GM19463 (cell line): ENCODE data around the gene GSTM3.
"Not testable (repeated sequence)": the region's sequence is repeated elsewhere in the genome, so short reads cannot be mapped to it uniquely, and the experiment has no call there.

Experiments
- ATAC-seq: cut with Tn5 transposase; IDR thresholded peaks from one replicate; pipeline ENCODE4 v1.9.1; 2021; ENCODE audit warnings: mild to moderate bottlenecking, moderate library complexity; ENCODE audit not compliant: unreplicated experiment

The GSTM3 gene

DNA sequence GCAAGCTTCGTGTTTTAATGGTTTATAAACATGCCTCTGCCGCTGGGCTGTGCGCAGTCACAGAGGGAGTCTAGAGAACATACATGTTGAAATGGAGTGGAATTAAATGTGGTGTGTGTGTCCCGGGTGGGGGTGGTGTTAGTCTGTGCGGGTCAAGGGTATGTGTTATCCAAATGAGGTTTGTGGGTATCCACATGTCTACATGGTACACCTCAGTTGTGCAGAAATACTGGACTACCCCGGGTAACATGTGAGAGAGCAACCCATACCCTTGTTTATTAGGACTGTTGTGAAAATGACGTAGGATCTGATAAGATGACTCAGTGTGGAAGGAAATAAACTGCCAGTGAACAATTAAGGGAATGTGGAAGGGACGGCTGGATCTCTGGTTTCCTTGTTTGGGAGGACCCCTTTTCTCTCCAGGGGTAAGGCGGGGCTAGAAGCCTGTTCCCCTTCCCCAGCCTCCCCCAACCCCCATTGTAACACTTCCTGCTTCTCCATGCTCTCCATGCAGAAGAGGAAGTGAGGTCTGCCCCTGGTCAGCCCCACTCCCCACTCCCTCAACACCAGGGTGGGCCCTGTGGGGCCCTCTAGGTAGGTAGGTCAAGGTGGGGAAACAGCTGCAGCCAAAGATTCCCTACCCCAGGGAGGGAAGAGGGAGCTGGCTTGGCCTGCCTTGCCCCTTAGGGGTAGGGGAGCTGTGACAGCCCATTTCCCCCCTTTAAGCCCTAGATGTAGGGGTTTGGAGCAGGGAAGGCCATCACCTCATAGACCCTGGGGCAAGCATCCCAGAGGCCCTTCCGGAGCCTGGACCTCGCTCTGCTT is 22.2 kb upstream of the GSTM3 start:
- ATAC-seq = no peak

DNA sequence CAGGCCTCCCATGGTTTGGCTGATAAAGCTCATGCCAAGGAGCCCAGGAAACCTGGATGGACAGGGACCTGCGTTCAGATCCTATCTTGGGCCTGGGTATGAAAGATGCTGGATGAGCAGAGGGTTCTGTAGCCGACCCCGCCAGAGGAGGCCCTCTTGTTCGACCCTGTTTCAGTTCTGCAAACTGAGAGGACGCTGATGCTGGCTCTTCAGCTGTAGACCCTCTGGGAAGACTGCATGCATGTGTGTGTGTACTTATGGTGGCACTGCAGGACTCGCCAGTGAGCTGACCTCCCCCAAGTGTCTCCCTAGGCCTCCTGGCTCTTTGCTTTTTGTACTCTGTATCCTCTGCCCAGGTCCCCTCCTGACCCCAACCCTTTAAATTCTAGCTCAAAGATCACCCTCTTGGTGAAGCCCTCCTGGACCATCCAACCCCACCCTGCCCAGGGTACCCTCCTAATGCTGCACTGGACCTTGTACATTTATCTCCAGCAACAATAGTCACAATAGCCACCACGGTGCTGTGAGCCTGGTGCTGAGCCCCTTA is 21.3 kb upstream of the GSTM3 start:
- no peak for ATAC-seq

DNA sequence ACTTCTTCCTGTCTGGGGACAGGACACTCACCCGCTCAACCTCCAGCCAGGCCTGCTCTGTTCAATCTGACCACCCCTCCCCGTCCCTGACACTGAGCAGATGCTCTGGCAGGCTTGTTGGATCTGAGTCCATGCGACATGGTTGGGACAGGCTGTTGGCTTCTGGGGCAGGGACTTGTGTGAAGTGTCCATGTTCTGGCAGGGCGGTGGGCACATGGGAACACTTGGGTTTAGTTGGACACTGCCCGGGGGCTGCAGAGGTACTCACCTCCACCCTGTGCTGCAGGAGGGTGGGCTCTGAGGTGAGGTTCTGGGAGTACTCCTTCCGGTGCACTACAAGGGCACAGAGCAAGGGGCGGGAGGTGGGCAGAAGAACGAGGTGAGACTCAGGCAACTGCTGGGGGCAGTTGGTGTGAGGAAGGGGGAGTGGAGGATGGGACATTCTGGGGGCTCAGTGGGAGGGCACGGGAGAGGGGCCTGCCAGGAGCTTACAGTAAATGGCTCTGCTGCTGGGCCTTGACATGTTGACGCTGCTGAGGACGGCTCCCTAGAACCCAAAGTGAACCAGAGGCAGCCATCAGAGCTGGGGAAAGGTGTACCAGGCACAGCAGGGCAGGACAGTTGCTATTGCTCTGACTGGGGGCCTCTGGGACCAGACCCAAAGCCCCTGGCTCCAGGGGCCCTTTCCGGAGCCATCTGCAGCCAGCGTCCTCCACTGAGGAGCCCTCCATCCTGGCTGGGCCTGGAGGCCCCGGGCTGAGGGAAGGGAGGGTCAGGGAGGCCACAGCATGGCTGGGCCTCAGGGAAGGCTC is 20.6 kb upstream of the GSTM3 start:
- ATAC-seq = no peak

DNA sequence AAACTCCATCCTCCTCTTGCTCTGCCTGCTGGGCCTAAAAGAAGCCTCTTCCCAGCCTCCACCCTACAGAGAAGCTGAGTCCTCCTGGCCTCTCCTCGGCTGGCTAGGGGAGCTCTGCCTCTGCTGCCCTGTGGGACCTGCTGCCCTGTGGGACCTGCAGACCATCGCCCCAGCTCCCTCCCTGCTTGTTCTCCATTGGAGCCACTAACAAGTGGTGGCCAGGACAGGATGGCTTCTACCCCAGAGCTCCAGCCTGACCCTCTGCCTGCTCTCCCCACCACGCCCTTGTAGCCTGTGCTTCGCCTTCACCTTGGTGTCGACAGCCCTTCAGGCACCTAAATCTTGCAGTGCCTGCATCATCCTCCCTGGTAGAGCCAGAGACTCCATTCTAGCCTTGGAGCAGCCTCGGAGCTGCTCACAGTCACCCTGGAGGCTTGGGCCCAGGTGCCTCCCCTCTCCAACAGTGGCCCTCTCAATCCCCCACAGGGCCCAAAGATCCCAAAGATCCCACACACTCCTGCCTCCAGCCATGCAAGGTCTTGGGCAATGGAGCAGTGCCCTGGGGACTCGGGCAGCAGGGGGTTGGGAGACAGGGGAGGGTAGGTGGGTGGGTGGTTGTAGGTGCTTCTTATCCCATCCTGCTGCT is 19.9 kb upstream of the GSTM3 start:
- no peak for ATAC-seq

DNA sequence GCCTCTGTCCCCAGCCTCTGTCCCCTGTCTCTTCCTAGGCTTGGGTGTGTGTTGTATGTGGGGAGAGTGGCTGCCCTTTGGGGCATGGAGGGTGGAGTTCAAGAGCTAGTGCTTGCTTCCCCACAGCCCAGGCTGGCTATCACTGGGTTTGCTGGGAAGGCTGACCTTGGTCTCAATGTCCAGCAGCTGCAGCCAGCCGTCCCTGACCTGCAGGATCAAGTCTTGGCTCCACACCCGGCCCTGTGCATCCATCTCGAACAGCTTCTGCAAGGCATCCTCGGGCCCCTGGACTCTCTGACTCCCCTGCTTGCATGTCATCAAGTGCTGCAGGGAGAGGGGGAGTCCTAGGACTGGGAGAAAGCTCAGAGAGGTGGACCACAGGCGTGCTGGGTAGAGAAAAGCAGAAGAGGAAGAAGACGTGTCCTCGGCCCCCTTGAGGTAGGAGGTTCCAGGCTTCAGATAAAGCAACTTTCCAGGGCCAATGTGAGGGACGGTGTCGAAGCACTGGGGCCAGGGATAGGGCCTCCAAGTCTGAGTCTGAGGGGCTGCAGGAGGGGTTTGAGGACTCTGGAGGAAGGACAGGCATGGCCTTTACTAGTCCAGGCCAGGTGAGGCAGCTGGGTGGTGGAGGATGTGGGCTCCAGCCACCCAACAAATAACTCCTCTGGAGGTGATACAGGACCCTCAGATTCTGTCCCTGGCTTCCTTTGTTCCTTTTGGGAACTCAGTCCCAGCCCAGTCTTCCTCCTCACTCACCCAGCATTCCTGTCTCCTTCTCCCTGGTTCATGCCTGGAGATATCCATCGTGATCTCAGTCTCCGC is 18.9 kb upstream of the GSTM3 start:
- no peak for ATAC-seq

DNA sequence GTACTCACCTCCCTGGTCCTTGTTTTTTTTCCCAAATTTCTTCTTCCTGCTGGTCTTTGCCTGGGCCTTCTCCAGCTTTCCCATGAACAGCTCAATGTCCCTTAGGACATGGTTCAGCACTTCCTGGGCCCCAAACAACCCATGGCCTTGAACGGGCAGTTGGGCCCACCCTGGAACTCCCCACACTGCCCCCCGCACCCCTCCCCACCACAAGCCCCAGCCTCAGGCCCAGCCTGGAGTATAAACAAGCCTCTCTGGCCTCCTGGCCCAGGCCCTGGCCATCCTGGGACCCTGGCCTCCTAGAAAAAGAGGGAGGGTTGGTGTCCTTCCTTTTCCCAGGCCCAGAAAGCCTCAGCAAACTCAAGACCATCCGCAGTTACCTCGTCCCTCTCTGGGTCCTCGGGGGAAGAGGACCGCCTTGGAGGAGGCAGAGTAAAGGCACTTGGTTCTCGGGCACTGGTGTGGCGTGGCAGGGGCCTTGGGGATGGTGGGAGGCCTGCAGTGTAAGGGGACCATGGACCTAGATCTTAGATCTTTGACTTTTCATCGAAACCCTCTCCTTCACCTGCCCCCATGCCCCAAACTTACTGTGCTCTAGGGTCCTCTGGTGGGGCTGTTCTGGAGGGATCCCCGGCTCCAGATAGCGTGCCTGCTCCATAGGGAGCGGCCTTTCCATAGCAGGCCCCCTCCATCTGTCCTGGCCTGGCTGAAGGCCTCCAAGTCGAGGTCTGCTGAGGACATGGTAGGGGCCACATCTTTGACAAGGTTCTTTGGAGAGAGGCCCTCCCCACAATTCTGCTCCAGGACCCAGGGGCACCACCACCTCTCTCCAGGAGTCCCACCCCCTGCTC is 17.3 kb upstream of the GSTM3 start:
- ATAC-seq = no peak

DNA sequence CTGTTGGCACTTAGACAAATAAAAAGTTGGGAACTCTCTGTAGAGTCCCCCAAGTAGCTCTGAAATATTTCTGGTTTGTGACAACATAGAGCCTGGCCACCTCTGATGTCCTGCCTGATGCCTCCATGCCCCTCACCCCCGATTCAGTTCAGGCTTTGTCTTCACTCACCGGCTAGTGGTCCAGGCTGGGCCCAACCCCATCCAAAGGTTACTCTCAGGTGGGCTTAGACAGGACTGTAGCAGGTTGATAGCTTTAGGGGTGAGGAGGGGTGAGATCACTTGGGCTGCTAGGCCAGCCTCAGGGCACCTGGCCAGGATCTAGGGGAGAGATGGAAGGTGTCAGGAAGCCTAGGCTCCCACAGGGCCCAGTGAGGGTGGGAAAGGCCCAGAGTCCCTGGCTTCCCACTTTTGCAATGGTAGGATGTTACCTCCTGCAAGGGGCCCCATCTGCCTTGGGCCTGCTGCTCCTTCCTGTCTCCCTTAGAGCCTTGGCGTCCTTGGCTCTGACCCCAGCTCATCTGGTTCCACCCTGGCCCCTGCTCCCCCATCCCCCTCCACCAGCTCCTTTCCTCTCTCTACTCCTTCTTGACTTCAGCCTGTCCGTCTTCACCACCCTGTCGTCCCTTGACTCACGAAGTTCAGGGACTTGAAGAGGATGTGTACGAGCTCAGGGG is 16.1 kb upstream of the GSTM3 start:
- ATAC-seq = no peak

DNA sequence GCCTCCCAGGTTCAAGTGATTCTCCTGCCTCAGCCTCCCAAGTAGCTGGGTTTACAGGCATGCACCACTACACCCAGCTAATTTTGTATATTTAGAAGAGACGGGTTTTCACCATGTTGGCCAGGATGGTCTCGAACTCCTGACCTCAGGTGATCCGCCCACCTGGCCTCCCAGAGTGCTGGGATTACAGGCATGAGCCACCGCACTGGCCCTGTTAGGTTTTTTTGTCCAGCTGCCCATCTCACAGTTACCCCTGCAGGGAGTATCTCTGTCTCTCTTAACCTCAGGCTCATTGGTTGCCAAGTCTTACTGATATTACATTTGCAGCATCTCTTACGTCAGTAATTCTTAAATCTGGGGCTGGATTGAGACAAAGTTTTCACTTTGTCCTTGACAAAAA is 15.5 kb upstream of the GSTM3 start:
- not testable (repeated sequence) for ATAC-seq

DNA sequence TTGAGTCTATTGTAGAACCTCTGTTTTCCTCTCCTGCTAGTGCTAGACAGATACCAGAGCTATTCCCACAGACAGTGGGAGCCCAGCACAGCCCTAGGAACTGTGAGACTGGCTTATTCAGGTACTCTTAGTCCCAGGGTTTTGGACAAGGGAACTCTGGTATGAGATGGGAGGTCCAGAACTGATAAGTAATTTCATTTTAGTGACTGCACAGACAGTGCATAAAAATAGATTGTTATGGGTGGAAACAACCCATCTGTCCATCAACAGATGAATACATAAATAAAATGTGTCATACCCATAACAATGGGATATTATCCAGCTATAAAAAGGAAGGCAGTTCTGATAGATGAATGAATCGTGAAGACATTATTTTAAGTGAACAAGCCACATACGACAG is 13.9 kb upstream of the GSTM3 start:
- ATAC-seq = no peak

DNA sequence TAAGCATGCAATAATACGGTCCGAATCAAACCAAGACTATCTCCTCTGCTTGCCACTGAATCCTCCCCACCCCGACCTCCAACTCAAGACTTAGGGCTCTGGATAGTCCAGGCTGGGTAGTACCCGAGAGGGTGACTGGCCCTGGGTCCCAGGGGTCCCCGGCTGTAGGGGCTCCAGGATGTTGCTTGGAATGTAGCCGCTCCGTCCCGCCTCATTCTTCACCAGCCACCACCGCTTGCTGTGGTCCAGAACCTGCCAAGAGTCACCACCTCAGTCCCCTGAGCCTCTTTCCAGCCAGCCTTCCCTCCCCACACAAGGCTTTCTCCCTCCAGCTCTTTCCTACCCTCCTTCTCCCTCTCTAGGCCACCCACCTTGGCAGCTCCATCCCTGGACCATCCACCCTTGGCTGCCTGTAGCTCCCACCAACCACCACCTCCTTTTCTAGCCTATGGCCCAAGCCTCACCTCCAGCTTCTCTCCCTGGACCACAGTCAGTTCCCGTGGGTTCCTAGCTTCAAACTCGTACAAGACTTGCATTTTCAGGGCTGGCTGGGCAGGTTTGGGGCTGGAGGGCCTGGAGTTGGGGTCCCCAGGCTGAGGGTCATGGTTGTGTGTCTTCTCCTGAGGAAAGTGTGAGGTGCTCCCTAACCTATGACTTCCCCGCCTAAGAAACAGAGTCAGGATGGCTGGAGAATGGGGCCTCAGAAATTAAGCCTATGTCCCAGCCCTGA is 10.9 kb upstream of the GSTM3 start:
- no peak for ATAC-seq

DNA sequence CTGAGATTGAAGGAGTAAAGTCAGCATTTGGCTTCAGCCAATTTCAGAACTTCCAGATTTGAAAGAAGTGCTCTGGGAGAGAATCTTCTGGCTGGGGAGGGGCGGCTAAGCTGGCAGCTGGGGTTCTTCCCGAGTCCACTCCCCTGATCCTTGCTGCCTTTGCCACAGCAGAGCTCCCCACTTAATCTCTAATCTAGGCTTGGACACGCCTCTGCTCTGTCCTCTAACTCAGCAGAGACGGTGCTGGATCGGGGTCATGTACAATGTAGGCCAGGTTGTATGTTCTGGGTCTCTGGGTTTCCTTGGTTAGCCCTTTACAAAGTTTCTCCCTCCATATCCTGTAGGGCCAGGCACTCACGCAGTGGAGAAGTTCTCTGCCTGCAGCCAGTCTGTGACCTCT is 10.1 kb upstream of the GSTM3 start:
- no peak for ATAC-seq

DNA sequence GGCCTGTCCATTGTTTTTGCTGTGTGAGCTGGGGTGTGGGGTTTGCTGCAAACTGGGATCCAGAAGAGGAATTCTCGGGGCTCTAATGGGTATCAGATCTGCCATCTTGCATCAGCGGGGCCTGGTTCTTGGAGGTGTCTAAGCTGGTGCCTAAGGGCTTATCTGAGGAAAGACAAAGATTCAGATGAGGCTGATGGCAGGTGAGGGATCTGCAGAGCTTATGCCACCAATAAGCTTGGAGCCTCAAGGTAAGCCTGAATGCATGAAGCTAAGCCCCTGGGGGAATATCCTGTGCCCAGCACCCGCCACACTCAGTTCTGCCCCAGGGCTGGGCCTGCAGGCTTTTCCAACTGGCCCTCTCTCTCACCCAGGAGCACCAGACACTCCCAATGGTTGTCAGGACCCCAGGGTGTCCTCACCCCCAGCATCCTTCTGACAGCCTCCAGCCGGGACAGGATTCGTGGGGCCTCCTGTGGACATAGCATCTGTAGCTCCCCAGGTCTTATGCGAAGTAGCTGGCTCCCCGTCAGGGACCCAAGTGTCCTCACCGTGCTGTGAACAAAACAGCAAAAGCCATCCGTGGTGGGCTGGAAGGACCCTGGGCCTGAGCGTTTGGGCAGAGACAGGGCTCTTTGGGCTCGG is 9.5 kb upstream of the GSTM3 start:
- no peak for ATAC-seq

DNA sequence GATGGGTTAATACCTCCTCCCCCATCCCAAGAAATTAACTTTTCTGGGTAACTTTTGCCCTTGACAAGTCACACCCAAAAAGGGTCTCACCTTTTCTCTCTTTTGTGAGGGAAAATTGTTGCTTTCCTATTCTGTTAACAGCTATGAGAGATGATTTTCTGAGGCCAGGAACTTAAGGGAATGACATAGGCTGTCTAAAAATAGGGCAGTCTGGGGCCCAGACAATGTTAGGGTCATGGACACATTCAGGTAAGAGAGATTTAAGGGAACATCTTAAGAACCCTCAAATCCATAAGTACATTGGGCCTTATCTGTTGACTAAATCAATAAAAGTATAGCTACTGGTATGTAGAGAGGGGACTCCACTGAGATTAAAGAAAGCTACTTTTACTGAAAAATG is 8.4 kb upstream of the GSTM3 start:
- no peak for ATAC-seq

DNA sequence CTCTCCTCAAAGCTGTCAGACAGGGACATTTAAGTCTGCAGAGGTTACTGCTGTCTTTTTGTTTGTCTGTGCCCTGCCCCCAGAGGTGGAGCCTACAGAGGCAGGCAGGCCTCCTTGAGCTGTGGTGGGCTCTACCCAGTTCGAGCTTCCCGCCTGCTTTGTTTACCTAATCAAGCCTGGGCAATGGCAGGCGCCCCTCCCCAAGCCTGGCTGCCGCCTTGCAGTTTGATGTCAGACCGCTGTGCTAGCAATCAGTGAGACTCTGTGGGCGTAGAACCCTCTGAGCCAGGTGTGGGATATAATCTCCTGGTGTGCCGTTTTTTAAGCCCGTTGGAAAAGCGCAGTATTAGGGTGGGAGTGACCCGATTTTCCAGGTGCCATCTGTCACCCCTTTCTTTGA is 7.5 kb upstream of the GSTM3 start:
- not testable (repeated sequence) for ATAC-seq

DNA sequence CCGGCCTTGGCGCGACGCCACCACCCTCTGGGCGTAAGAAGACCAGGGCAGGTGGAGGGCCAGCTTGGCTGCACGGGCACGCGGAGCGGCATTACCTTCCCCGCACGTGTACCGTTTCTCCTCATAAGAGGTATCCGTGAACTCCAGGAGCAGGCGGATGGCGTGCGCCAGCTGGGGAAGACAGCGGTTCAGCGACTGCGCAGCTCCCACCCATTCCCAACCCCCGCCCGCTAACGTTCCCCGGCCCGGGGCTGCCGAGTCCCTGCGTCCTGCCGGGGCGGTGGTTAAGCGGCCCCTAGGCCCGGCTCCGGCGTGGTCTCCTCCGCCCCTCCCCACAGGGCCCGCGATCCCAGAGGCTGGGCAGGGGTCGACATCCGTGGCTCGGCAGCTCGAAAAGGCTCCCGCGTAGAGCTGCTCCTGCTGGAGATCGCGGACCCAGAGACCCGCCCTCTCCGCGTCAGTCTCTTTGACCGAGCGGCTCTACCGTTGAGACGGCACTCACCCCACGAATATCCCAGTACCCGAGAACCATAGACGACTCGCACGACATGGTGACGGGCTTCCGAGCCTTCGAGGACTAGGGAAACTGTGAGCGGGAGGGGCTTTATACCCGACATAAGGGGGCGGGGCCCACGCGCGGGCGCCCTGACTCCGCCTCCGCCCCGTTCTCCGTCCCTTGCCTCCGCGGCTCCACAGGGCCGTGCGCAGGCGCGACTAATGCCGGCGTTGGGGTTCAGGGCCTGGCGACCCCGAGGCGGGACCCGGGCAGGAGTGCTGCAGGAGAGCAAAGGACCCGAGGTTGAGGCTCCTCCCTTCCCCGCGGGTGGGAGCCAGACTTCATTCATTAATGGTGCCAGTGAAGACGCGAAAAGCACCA is 862 bp downstream of the GSTM3 start:
- peak; percentile 95 for ATAC-seq

DNA sequence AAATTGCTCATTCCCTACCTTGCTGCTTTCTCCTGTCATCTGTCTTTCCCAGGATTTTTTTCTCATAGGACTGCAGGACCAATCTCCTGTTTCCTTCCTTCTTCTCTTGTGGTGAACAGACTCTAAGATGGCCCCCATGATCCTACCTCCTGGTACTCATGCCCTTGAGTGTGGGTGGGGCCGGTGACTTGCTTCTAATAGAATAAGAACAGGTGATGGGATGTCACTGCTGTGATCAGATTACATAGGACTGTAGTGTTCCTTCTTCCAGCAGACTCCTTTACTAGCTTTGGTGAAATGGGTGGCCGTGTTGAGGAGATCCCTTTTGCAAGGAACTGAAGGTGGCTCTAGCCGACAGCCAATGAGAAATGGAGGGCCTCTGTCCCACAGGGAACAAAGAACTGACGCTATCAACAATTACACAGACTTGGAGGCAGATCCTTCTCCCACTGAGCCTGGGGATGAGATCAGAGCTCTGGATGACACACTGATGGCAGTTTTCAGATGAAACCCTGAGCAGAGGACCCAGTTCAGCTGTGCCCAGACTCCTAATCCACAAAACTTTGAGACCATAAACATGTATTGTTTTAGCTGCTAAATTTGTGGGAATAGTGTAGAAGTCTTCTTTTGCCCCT is 7.5 kb downstream of the GSTM3 start:
- ATAC-seq = no peak
